ENCODE measurements around the gene CELF6.

The CELF6 gene

GRCh38 chr15:72271895-72272212, 48.1 kb downstream of the CELF6 start:
- no peak for DNase-seq (ENCODE audit: low read depth in 3 of 3)

- DNase-seq (ENCODE audit: low read depth in 3 of 3), result no peak
Measured at GRCh38 chr15:72271221-72271620, 48.7 kb downstream of the CELF6 start.

DNA sequence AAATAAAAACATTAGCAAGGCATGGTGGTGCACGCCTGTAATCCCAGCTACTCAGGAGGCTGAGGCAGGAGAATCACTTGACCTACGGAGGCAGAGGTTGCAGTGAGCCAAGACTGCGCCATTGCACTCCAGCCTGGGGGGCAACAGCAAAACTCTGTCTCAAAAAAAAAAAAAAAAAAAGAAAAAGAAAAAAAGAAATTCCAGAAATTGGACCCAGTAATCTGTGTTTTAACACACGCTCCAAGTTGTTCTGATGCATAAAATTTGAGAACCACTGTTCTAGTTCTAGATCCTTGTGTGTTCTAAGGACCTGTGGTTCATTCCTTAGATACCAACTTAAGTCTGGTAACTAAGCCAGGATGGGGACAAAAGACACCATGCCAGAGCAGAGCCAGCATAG, 50.2 kb downstream of the CELF6 start:
- DNase-seq (ENCODE audit: low read depth in 3 of 3), result no peak

- no peak for DNase-seq (ENCODE audit: low read depth in 3 of 3)
Measured at GRCh38 chr15:72265031-72265430, 54.9 kb downstream of the CELF6 start.

GRCh38 chr15:72252663-72253299, 67.2 kb downstream of the CELF6 start:
- no peak for DNase-seq (ENCODE audit: low read depth in 3 of 3)

DNA sequence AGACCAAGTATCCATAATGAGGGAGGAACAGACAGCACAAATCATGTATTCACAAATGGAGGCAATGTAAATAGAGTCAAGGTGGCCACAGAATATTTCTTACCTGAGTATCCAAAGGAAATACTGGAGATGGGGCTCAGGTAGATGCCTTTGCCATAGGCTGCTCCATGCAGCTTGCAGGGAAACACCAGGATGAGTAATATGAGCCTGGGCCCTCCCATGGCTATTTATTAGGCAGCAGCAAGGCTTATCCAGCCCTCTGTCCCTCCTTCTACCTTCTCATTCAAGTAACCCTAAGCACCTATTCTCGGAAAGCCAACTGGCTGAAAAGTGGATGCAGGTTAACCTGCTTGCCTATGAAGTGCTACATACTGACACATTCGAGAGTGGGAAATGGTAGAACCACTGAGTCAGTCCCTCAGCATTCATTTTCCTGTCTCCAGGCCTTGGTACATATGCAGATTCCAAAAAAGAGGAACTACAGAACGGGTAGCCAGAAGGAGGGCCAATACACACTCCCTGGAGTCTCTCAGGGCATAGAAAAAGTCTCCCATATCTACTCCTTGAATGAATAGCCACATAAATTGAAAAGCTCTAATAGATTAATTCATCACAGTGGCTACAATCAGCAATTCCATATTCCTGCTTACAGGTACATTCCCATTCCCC, 70.7 kb downstream of the CELF6 start:
- DNase-seq (ENCODE audit: low read depth in 3 of 3), result no peak

DNA sequence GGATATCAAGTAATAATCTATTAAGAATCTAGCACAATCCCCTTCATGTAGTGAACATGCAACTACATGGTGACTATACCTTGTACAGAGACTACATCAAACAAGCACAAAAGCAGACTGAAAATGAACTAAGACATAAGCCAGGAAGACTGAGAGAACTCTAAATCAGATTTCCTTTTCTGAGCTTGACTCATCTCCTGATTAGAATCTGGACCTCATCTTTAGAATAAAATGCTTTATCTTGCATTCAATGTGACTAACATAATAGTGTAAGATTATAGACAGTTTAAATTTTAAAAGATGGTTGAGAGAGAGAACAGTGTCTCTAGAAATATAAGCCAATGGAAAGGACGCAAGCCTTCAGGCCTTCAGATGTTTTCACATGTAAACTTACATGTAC, 71.4 kb downstream of the CELF6 start:
- no peak for DNase-seq (ENCODE audit: low read depth in 3 of 3)

GRCh38 chr15:72242775-72243370, 77.1 kb downstream of the CELF6 start:
- DNase-seq (ENCODE audit: low read depth in 3 of 3), result no peak

DNA sequence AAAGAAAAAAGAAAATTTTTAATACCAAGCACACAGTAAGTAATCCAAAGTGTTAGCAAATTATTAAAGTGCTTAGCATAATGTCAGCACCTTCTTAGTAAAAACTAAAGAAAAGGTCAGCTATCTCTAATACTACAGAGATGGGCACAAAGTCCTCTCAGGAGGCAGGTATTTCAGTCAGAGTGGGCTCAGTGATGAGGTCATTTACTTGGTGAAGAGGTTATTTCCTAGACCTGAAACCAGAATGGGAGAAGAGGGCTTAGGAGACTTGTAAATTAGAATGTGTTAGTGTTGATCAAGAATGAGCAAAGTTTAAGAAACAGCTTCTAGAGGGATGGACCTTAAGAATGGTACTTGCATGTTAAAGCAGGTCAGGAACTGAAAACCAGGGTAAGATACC, 80.3 kb downstream of the CELF6 start:
- no peak for DNase-seq (ENCODE audit: low read depth in 3 of 3)

DNA sequence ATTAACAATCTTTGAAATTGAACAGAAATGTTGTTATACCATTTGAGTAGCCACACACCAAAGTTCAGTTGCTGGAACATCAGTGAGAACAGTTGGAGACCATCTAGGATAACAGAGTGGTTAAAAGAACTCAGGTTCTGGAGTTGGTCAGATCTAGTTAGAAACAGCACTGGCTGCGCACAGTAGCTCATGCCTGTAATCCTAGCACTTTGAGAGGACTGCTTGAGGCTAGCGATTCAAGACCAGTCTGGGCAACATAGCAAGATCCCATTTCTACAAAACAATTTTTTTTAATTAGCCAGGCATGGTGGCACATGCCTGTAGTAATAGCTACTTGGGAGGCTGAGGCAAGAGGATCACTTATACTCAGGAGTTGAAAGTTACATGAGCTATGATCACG, 81.4 kb downstream of the CELF6 start:
- no peak for DNase-seq (ENCODE audit: low read depth in 3 of 3)

- DNase-seq (ENCODE audit: low read depth in 3 of 3), result no peak
Measured at GRCh38 chr15:72237853-72238224, 82.1 kb downstream of the CELF6 start.

GRCh38 chr15:72237029-72237852, 82.7 kb downstream of the CELF6 start:
- peak; percentile 62 to 75 (median 71) for DNase-seq (ENCODE audit: low read depth in 3 of 3)

DNA sequence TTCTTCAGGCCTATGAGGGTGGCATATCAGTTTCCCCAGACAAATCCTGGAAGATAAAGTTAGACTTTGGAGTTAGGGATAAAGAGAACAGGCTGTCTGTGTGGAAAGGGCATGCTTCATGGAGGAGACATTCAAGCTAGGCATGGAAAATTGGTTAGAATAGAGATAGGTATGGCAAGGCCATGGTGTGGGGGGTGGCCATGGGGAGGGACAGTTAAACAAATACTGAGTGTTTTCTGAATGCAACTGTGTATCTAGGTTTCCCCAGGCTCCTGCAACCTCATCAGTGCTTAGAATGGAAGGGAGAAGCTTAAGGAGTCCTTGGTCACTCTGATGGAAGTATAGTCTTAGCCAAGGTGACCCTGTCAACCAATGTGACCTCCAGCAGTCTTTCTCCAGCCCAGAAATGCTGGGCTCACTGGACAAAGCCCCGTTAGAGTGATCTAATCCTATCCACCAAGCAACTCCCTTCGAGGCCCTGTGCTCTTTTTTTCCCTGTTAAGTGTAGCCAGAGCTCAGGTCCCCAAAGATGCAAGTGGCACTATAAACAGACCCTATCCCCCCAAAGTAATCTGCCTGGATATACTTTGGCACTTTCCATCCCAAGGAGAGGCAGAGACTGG, 83.5 kb downstream of the CELF6 start:
- no peak for DNase-seq (ENCODE audit: low read depth in 3 of 3)

DNA sequence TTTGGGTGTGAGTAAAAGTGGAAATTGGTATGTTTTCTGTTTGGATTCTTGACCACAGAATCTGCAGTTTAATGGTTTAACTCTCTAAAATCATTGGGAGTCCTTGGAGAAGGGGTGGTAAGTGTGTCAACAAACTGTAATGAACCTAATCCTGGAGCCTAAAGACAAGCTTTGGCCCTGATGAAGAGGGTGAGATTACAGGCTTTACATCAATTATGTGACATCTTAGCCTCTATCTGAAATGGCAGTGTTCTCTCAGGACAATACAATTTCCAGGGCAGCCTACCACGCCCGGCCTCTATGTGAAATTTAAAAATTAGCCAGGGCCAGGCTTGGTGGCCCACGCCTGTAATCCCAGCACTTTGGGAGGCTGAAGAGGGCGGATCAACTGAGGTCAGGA, 84.7 kb downstream of the CELF6 start:
- no peak for DNase-seq (ENCODE audit: low read depth in 3 of 3)

All from stimulated activated CD4-positive, alpha-beta T cell treated with anti-CD3 and anti-CD28 coated beads, TNF-alpha, amount 100 ng/mL, for 48 hours (primary cell).